ENCODE data around the gene MYOC.
"Not testable (repeated sequence)": the region's sequence is repeated elsewhere in the genome, so short reads cannot be mapped to it uniquely, and the experiment has no call there.

The MYOC gene

DNA sequence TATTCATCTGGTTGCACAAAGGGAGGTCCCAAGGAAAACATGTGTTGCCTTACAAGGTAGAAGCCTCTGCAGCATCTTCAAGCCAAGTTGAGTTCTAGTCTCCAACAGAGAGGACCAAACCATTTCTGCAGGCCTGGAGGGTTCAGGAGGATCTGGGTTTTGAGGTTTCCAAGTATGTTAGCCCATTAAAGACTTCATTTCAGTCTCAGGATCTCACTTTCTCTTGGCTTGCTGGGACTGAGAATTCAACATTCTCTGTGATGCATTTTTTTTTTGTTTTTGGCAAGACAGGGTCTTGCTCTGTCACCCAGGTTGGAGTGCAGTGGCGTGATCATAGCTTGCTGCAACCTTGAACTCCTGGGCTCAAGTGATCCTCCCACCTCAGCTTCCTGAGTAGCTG lies 39.2 kb downstream of the MYOC start:
- Histone ChIP-seq H3K4me3 (ENCODE audit: low read length) (no peak overlapping the region), H4K8ac (ENCODE audit: low read depth, low read length) (no peak overlapping the region), H2BK5ac (ENCODE audit: low read length) (no peak overlapping the region), H4K5ac (ENCODE audit: low read length) (no peak overlapping the region), H3K79me2 (ENCODE audit: control insufficient read depth, insufficient read depth, low read length) (no peaks in the 10 kb centered on the region), H3K27ac (ENCODE audit: low read depth, low read length) (no peak overlapping the region), H3K36me3 (ENCODE audit: control insufficient read depth, insufficient read depth, low read length) (no peaks in the 10 kb centered on the region), H3K4ac (ENCODE audit: low read depth, low read length) (no peak overlapping the region), H3K4me1 (ENCODE audit: control insufficient read depth, low read depth, low read length) (no peaks in the 10 kb centered on the region), H3K27me3 (ENCODE audit: insufficient read depth, low read length, poor library complexity) (no peaks in the 10 kb centered on the region), H2AK5ac (ENCODE audit: low read length) (no peak overlapping the region), H3K79me1 (ENCODE audit: low read length) (no peaks in the 10 kb centered on the region), H3K23ac (ENCODE audit: low read length) (no peak overlapping the region), H3K9ac (ENCODE audit: low read length) (no peak overlapping the region), H3K56ac (ENCODE audit: low read length) (no peak overlapping the region), H2BK15ac (replicated peaks; ENCODE audit: low read depth) (no peak overlapping the region), H3K4me2 (ENCODE audit: low read length) (no peak overlapping the region), H3K18ac (ENCODE audit: low read length) (no peak overlapping the region), H2BK120ac (ENCODE audit: low read depth, low read length) (no peak overlapping the region)
- no peak for DNase-seq
- no CpG with 5 or more reads among the region's 1 CpG for WGBS (ENCODE audit: extremely low coverage, insufficient coverage, low lambda C conversion rate)

- Histone ChIP-seq H3K9ac (ENCODE audit: low read length) (no peak overlapping the region), H3K18ac (ENCODE audit: low read length) (no peak overlapping the region), H2BK120ac (ENCODE audit: low read depth, low read length) (no peak overlapping the region), H4K8ac (ENCODE audit: low read depth, low read length) (no peak overlapping the region), H3K27me3 (ENCODE audit: insufficient read depth, low read length, poor library complexity) (no peaks in the 10 kb centered on the region), H3K23ac (ENCODE audit: low read length) (no peak overlapping the region), H3K4me1 (ENCODE audit: control insufficient read depth, low read depth, low read length) (no peaks in the 10 kb centered on the region), H2AK5ac (ENCODE audit: low read length) (no peak overlapping the region), H3K4ac (ENCODE audit: low read depth, low read length) (no peak overlapping the region), H4K5ac (ENCODE audit: low read length) (no peak overlapping the region), H3K79me1 (ENCODE audit: low read length) (no peaks in the 10 kb centered on the region), H3K4me3 (ENCODE audit: low read length) (no peak overlapping the region), H3K27ac (ENCODE audit: low read depth, low read length) (no peak overlapping the region), H3K4me2 (ENCODE audit: low read length) (no peak overlapping the region), H3K36me3 (ENCODE audit: control insufficient read depth, insufficient read depth, low read length) (no peaks in the 10 kb centered on the region), H2BK15ac (replicated peaks; ENCODE audit: low read depth) (no peak overlapping the region), H3K79me2 (ENCODE audit: control insufficient read depth, insufficient read depth, low read length) (no peaks in the 10 kb centered on the region), H3K56ac (ENCODE audit: low read length) (no peak overlapping the region), H2BK5ac (ENCODE audit: low read length) (no peak overlapping the region)
- no peak for DNase-seq
- no CpG with 5 or more reads among the region's 2 CpGs for WGBS (ENCODE audit: extremely low coverage, insufficient coverage, low lambda C conversion rate)
These were observed 41.2 kb downstream of the MYOC start for GRCh38 chr1:171611306-171611705.

DNA sequence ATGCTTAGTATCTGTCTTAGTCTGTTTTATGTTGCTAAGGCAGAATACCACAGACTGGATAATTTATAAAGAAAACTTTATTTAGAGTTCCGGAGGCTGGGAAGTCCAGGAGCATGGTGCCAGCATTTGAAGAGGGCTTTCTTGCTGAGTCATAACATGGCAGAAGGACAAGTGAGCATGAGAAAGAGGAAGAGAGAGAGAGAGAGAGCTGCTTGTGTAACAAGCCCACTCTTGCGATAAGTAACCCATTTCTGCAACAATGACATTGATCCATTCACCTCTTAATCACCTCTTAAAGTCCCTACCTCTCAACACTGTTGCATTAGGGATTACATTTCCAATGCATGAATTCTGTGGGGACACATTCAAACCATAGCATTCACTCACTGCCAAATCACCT lies 42.1 kb downstream of the MYOC start:
- no peak overlapping the region for H3K27ac ChIP-seq (ENCODE audit: low read depth, low read length)
- no peak for DNase-seq
- no peak overlapping the region for H3K56ac ChIP-seq (ENCODE audit: low read length)
- no peaks in the 10 kb centered on the region for H3K36me3 ChIP-seq (ENCODE audit: control insufficient read depth, insufficient read depth, low read length)
- H4K8ac ChIP-seq (ENCODE audit: low read depth, low read length) = no peak overlapping the region
- no peak overlapping the region for H3K4ac ChIP-seq (ENCODE audit: low read depth, low read length)
- H3K18ac ChIP-seq (ENCODE audit: low read length) = no peak overlapping the region
- H2BK5ac ChIP-seq (ENCODE audit: low read length) = no peak overlapping the region
- H3K79me2 ChIP-seq (ENCODE audit: control insufficient read depth, insufficient read depth, low read length) = no peaks in the 10 kb centered on the region
- H3K4me3 ChIP-seq (ENCODE audit: low read length) = no peak overlapping the region
- no peak overlapping the region for H2AK5ac ChIP-seq (ENCODE audit: low read length)
- no peak overlapping the region for H3K23ac ChIP-seq (ENCODE audit: low read length)
- no CpG with 5 or more reads among the region's 2 CpGs for WGBS (ENCODE audit: extremely low coverage, insufficient coverage, low lambda C conversion rate)
- no peak overlapping the region for H4K5ac ChIP-seq (ENCODE audit: low read length)
- no peaks in the 10 kb centered on the region for H3K27me3 ChIP-seq (ENCODE audit: insufficient read depth, low read length, poor library complexity)
- no peak overlapping the region for H2BK15ac ChIP-seq (replicated peaks; ENCODE audit: low read depth)
- no peak overlapping the region for H2BK120ac ChIP-seq (ENCODE audit: low read depth, low read length)
- H3K9ac ChIP-seq (ENCODE audit: low read length) = no peak overlapping the region
- H3K79me1 ChIP-seq (ENCODE audit: low read length) = no peaks in the 10 kb centered on the region
- no peaks in the 10 kb centered on the region for H3K4me1 ChIP-seq (ENCODE audit: control insufficient read depth, low read depth, low read length)
- no peak overlapping the region for H3K4me2 ChIP-seq (ENCODE audit: low read length)

DNA sequence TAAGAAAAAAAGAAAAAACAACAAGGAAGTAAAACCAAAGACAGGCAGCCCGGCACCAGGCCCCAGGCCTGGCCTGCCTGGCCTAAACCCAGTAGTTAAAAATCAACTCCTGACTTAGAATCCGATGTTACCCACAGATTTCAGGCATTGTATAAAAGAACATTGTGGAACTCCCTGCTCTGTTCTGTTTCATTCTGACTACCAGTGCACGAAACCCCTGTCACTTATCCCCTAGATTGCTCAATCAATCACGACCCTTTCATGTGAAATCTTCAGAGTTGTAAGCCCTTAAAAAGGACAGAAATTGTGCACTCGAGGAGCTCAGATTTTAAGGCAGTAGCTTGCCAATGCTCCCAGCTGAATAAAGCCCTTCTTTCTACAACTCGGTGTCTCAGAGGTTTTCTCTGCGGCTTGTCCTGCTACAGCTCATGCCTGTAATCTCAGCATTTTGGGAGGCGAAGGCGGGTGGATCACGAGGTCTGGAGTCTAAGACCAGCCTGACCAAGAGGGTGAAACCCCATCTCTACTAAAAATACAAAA lies 46.0 kb downstream of the MYOC start:
- H3K4ac ChIP-seq (ENCODE audit: low read depth, low read length) = no peak overlapping the region
- H3K4me1 ChIP-seq (ENCODE audit: control insufficient read depth, low read depth, low read length) = no peaks in the 10 kb centered on the region
- no CpG with 5 or more reads among the region's 10 CpGs for WGBS (ENCODE audit: extremely low coverage, insufficient coverage, low lambda C conversion rate)

DNA sequence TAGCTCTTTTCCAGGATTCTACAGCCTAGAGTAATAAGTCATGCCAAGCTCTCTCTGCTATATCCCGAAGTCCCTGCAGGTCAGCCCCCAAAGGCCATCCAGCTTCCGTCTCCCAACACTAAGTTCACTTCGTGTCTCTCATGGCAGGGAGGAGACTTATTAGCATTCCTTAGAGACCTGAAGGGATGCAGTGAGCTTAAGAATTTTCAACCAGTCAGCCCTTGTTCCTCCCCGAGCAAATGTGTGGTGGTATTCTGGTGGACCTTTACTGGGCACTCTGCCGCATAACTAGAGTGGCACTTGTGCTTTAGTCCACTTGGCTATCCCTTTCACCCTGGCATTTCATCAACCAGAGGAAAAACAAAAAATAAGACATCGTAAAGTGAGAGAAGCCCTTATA lies 49.4 kb downstream of the MYOC start:
- H3K4me3 ChIP-seq (ENCODE audit: low read length); H3K4ac ChIP-seq (ENCODE audit: low read depth, low read length); H3K79me1 ChIP-seq (ENCODE audit: low read length); H3K27me3 ChIP-seq (ENCODE audit: insufficient read depth, low read length, poor library complexity); H3K4me1 ChIP-seq (ENCODE audit: control insufficient read depth, low read depth, low read length); H4K5ac ChIP-seq (ENCODE audit: low read length); H3K18ac ChIP-seq (ENCODE audit: low read length); H3K79me2 ChIP-seq (ENCODE audit: control insufficient read depth, insufficient read depth, low read length); H4K8ac ChIP-seq (ENCODE audit: low read depth, low read length); H2BK5ac ChIP-seq (ENCODE audit: low read length); H3K27ac ChIP-seq (ENCODE audit: low read depth, low read length); H2BK120ac ChIP-seq (ENCODE audit: low read depth, low read length); H3K56ac ChIP-seq (ENCODE audit: low read length); H2AK5ac ChIP-seq (ENCODE audit: low read length); H3K23ac ChIP-seq (ENCODE audit: low read length); H3K9ac ChIP-seq (ENCODE audit: low read length); H2BK15ac ChIP-seq (replicated peaks; ENCODE audit: low read depth); H3K36me3 ChIP-seq (ENCODE audit: control insufficient read depth, insufficient read depth, low read length); H3K4me2 ChIP-seq (ENCODE audit: low read length): not testable (repeated sequence)
- DNase-seq = peak; percentile 22
- WGBS (ENCODE audit: extremely low coverage, insufficient coverage, low lambda C conversion rate) = no CpG with 5 or more reads among the region's 6 CpGs

More for the DNA sequence above, 46.0 kb downstream of the MYOC start:
- Histone ChIP-seq H3K27me3 (ENCODE audit: insufficient read depth, low read length, poor library complexity) (no peaks in the 10 kb centered on the region), H2BK15ac (replicated peaks; ENCODE audit: low read depth) (no peak overlapping the region), H3K18ac (ENCODE audit: low read length) (no peak overlapping the region), H2BK5ac (ENCODE audit: low read length) (no peak overlapping the region), H3K23ac (ENCODE audit: low read length) (no peak overlapping the region), H3K79me2 (ENCODE audit: control insufficient read depth, insufficient read depth, low read length) (no peaks in the 10 kb centered on the region), H3K27ac (ENCODE audit: low read depth, low read length) (no peak overlapping the region), H2BK120ac (ENCODE audit: low read depth, low read length) (no peak overlapping the region), H3K4me2 (ENCODE audit: low read length) (no peak overlapping the region), H4K5ac (ENCODE audit: low read length) (no peak overlapping the region), H3K36me3 (ENCODE audit: control insufficient read depth, insufficient read depth, low read length) (no peaks in the 10 kb centered on the region), H3K4me3 (ENCODE audit: low read length) (no peak overlapping the region), H4K8ac (ENCODE audit: low read depth, low read length) (no peak overlapping the region), H3K56ac (ENCODE audit: low read length) (no peak overlapping the region), H3K9ac (ENCODE audit: low read length) (no peak overlapping the region), H2AK5ac (ENCODE audit: low read length) (no peak overlapping the region), H3K79me1 (ENCODE audit: low read length) (no peaks in the 10 kb centered on the region)
- no peak for DNase-seq

DNA sequence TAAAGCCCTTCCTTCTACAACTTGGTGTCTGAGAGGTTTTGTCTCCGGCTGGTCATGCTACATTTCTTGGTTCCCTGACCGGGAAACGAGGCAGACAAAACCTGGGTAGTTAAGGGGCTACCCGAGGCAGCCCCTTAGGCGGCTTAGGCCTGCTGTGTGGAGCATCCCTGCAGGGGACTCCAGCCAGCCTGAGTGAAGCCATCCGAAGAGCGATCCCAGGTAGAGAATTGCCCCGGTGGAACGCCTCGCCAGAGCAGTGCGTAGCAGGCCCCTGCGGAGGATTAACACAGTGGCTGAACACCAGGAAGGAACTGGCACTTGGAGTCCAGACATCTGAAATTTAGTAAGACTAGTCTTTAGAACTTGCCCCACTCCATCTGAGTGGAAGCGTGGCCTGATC lies 51.6 kb downstream of the MYOC start:
- H3K27ac ChIP-seq (ENCODE audit: low read depth, low read length) = no peak overlapping the region

More for the DNA sequence above, 51.6 kb downstream of the MYOC start:
- no peak for DNase-seq
- Histone ChIP-seq H3K79me1 (ENCODE audit: low read length) (no peaks in the 10 kb centered on the region), H2BK5ac (ENCODE audit: low read length) (no peak overlapping the region), H3K79me2 (ENCODE audit: control insufficient read depth, insufficient read depth, low read length) (no peaks in the 10 kb centered on the region), H3K4me1 (ENCODE audit: control insufficient read depth, low read depth, low read length) (no peaks in the 10 kb centered on the region), H4K8ac (ENCODE audit: low read depth, low read length) (no peak overlapping the region), H3K56ac (ENCODE audit: low read length) (no peak overlapping the region), H3K9ac (ENCODE audit: low read length) (no peak overlapping the region), H3K18ac (ENCODE audit: low read length) (no peak overlapping the region), H3K4ac (ENCODE audit: low read depth, low read length) (no peak overlapping the region), H3K36me3 (ENCODE audit: control insufficient read depth, insufficient read depth, low read length) (no peaks in the 10 kb centered on the region), H3K23ac (ENCODE audit: low read length) (no peak overlapping the region), H4K5ac (ENCODE audit: low read length) (no peak overlapping the region), H3K4me3 (ENCODE audit: low read length) (no peak overlapping the region), H3K27me3 (ENCODE audit: insufficient read depth, low read length, poor library complexity) (no peaks in the 10 kb centered on the region), H2AK5ac (ENCODE audit: low read length) (no peak overlapping the region), H3K4me2 (ENCODE audit: low read length) (no peak overlapping the region), H2BK120ac (ENCODE audit: low read depth, low read length) (no peak overlapping the region), H2BK15ac (replicated peaks; ENCODE audit: low read depth) (no peak overlapping the region)
- no CpG with 5 or more reads among the region's 13 CpGs for WGBS (ENCODE audit: extremely low coverage, insufficient coverage, low lambda C conversion rate)

All from mesendoderm (in vitro differentiated cells).